ENCODE measurements around the gene CNIH4.
"Not testable (repeated sequence)": the region's sequence is repeated elsewhere in the genome, so short reads cannot be mapped to it uniquely, and the experiment has no call there.

CNIH4 gene

GRCh38 chr1:224356685-224357625 is at the start of gene CNIH4:
Gene CNIH4, plus strand, starts transcription at chr1:224356879. Its CDS starts 46 bp downstream, at chr1:224356925.
- peak; percentile 93 for DNase-seq

DNA sequence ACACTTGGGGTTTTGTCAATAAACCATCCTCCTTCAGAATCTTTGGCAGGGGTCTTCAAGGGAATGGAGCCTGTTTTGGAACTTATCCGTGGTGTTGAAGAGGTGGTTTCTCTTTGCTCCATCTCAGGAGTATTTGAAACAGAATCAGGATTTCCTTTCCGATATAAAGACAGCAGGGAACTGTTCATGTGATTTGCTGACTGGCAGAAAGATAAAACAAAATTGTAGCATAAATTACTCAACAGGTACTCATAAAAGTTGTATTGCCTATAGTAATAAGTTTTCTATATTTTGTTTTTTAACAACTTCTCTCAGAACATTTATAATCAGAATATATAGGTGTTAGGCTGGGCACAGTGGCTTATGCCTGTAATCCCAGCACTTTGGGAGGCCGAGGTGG is 48.6 kb upstream of the CNIH4 start:
- DNase-seq = no peak

- DNase-seq = not testable (repeated sequence)
Measured at GRCh38 chr1:224311503-224311902, 45.2 kb upstream of the CNIH4 start.

- no peak for DNase-seq
Measured at GRCh38 chr1:224312025-224312424, 44.7 kb upstream of the CNIH4 start.

GRCh38 chr1:224317383-224318045 is 39.2 kb upstream of the CNIH4 start:
- DNase-seq = no peak

DNA sequence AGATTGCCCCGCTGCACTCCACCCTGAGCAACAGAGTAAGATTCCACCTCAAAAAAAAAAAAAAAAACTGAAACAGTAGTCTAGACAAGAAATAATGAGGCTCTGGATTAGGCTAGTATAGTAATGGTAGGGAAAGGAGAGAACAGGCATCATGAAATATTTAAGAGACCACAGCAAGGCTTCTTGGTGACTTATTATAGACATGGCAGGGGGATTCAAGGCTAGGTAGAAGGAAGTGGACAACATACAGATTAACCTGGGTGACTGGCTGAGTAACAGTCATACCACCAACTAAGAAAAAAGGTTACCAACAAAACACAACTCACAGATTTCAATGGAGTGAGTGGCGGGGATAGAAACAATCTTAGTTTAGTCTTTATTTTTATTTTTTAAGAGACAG is 35.0 kb upstream of the CNIH4 start:
- DNase-seq = no peak

DNA sequence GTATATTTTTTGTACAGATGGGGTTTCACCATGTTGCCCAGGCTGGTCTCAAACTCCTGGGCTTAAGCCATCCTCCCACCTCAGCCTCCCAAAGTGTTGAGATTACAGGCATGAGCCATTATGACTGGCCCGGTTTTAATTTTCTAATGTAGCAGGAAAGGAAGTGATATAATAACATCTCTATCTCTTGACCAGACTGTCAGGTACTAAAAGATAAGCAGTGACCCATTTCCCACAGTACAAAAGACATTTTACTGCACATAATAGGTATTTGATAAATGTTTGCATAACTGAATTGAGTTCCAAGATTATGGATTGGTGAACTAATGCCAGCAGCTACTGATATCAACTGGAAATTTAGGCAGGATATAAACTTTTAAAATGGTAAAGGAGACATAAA is 30.7 kb upstream of the CNIH4 start:
- no peak for DNase-seq

- DNase-seq = no peak
Measured at GRCh38 chr1:224328644-224329043, 28.0 kb upstream of the CNIH4 start.

GRCh38 chr1:224329484-224329841 is 27.2 kb upstream of the CNIH4 start:
- DNase-seq = no peak

DNA sequence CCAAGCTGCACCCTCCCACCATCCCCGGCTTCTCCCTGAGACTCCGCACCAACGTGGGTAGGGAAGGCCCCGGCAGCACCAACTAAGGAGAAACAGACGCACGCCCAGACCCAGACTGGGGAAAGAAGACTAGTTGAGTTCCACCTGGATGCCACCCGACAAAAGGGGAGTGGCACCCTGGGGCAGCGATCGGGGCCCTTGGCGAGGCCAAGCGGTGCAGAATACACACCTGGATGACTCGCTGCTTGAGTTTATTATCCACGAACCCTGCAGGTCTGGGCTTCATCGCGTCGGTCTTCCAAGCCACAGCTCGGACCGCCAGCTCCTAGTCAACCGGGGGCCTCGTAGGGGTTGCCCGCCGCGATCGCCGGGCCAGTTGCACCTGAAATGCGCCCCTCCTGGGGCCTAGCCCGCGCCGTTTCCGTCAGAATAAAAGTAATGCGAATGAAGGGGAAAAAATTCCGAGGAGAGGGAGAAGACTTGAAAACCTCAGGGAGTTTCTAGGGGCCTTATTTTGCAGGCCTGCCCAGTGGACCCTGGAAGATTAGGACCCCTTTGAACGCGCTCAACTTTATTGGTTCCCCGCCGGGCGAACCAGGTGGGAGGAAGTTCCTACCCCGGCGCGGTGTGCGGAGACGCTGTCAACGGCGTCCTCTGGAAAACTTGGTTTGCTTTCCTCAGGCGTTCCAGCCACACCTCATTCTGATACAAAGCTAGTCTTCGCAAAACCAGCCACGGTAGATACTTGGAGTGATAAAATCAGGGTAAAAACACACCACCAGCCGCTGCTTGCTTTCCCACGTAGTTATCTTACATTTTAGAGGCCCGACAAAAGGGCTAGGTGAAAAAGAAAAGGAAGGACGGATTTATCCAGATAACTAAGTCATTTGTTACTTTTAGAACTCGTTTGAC is 26.6 kb upstream of the CNIH4 start, which contains the start of gene NVL:
Gene NVL, minus strand, starts transcription at position 331 of the 912 bp plus-strand sequence. Its CDS starts 45 bp downstream, at position 286.
- peak; percentile 80 for DNase-seq

GRCh38 chr1:224331326-224331725 is 25.4 kb upstream of the CNIH4 start:
- no peak for DNase-seq

- no peak for DNase-seq
Measured at GRCh38 chr1:224331824-224332223, 24.9 kb upstream of the CNIH4 start.

DNA sequence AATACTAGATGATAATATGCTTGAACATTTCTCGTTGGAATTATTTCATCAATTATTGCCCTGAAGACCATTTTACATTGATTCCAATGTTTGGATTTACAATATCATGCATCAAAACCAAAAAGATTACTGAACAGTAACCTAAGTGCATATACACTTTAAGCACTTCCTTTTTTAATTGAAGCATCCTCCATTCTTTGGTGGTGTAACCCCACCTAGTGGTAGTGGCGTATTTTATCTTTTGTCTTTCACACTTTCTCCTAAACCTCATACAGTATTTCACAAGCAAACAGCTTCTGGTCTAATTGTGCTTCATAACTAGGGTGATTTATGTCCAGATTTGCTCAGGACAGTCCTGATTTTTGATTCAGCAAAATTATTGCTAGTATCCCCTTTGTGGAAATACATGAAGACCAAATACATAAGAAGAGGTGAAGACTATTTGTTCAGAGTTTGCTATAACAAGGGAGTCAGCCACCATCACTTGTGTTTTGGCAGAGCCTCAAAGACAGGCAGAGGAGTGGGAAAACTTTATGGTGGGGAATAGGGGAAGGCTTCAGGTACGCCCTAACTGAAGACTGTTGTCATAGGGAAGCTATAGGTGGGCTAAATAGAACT is 23.3 kb upstream of the CNIH4 start:
- peak; percentile 45 for DNase-seq

DNA sequence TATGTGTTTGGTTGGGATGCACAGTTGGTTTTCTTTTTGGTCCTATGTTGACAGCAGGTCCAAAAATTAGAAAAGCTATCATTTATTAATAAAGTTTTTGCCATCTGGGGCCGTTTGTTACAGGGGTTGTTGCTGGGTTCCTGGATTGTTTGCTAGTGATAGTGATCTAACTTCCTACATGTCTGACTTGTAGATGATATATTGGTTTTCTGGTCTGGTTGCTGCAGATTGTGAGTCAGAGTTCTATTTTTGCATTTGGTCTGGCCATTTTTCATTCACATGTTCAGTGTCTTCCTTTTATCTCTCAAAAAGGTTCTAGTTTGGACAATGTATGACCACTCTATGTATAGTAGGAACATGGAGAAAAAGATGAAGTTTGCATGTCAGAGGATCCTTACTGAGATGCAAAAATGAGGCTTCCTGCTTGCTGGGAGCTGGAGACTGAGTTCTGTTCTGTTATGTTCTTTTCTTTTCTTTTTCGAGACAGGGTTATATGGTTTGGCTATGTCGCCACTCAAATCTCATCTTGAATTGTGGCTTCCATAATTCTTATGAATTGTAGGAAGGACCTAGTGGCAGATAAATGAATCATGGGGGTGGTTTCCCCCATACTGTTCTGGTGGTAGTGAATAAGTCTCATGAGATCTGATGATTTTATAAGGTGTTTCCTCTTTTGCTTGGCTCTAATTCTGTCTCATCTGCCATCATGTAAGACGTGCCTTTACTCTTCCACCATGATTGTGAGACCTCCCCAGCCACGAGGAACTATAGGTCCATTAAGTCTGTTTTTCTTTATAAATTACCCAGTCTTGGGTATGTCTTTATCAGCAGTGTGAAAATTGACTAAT is 22.5 kb upstream of the CNIH4 start:
- no peak for DNase-seq

GRCh38 chr1:224338150-224338838 is 18.4 kb upstream of the CNIH4 start:
- no peak for DNase-seq

DNA sequence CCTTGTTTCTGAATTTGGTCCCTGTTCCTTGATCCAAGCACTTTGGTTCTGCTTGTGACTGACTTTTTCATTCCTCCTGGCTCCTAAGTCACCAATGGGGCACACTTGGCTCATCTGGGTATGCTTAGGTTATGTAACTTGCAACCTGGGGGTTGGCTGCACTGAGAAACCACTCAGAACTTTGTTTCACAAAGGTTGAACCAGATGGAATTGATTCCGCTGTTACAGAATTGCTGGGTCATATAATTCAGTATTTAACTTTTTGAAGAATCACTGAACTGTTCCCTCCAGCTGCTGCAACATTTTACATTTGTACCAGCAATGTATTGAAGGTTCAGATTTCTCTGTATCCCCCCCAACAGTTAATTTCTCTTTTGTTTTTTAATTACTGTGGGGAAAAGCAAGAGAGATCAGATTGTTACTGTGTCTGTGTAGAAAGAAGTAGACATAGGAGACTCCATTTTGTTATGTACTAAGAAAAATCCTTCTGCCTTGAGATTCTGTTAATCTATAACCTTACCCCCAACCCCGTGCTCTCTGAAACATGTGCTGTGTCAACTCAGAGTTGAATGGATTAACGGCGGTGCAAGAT is 17.1 kb upstream of the CNIH4 start:
- no peak for DNase-seq

DNA sequence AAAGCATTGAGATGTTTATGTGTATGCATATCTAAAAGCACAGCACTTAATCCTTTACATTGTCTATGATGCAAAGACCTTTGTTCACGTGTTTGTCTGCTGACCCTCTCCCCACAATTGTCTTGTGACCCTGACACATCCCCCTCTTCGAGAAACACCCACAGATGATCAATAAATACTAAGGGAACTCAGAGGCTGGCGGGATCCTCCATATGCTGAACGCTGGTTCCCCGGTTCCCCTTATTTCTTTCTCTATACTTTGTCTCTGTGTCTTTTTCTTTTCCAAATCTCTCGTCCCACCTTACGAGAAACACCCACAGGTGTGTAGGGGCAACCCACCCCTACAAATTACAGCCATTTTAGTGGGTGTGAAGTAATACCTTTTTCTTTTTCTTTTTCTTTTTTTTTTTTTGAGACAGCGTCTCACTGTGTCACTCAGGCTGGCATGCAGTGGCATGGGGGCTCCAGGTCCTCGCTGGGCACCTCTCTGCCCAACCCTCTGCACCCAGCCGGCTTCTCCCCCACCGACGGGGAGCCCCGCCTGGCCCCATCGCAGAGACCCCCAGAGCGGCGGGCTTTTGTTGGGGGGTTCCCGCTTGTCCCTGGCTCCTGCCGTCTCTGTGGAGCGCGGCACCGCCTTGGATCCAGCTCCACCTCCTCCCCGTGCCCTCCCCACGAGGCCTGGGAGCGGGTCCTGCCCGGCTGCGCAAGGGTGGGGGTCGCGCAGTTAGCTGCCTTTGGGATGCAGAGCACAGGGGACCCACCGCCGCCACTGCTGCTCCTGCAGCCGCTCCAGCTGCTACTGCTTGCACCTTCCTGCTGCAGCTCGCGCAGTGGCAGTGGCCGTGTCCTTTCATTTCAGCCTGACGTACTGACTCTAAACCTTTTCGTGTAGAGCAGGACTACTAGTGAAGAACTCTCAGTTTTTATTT is 16.0 kb upstream of the CNIH4 start:
- not testable (repeated sequence) for DNase-seq

DNA sequence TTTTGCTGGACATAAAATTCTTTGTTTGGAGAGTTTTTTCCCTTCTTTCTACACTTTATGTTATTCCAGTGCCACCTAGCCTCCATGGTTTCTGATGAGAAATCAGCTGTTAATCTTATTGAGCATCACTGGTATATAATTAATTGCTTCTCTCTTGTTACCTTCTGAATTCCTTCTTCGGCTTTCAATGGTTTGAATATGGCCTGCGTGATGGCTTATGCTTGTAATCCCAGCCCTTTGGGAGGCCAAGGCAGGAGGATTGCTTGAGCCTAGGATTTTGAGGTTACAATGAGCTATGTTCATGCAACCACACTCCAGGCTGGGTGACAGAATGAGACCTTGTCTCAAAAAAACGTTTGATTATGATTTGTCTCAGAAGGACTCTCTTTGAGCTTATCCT is 13.0 kb upstream of the CNIH4 start:
- DNase-seq = no peak

DNA sequence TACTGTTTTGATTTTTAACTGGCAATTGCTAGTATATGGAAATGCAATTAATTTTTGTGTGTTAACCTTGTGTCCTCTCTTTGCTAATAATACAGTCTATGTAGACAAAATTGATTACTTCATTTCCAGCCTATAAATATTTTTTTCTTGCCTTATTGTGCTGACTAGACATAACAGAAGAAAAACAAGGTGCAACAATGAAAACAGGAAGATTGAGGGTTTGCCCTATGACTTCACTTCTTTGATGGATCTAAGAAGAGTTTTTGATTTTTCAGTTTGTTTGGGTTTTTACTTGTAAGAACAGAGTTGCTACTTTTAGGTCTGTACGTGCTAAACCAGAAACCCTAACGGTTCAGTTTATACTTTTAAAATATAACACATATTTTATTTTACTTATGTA is 8.5 kb upstream of the CNIH4 start:
- no peak for DNase-seq
